ENCODE data around the gene SEMA3G. TPM values are rescaled to one million over a fixed set of nuclear protein-coding genes. Genes with fewer than 3 reads are reported as not detected.

Gene SEMA3G
- total RNA-seq, 1 experiment from 2014 or later, result 1.3 TPM

GRCh38 chr3:52479877-52480575 is 35.1 kb upstream of the SEMA3G start:
- no peaks in the 10 kb centered on the region for H4K20me1 ChIP-seq (ENCODE audit: insufficient read depth)

GRCh38 chr3:52479037-52479876 is 34.4 kb upstream of the SEMA3G start:
- H2AFZ ChIP-seq, result no peak overlapping the region
- intact Hi-C loops (cut with micrococcal nuclease; ENCODE audit: unreplicated experiment), result no loop called here
- no peaks in the 10 kb centered on the region for H3K9me3 ChIP-seq (ENCODE audit: insufficient read depth, low read depth)
- POLR2A ChIA-PET (ENCODE audit: unreplicated experiment), result no interaction called here
- CTCF ChIA-PET, result no interaction called here
- H3K9me2 ChIP-seq (ENCODE audit: insufficient read depth), result no peaks in the 10 kb centered on the region
- no peak overlapping the region for H3K27ac ChIP-seq
- no peak for DNase-seq
- no peaks in the 10 kb centered on the region for H3K27me3 ChIP-seq (ENCODE audit: insufficient read depth, low read depth)
- no peaks in the 10 kb centered on the region for H3K4me1 ChIP-seq (replicated peaks; ENCODE audit: insufficient read depth)
- H4K20me1 ChIP-seq (ENCODE audit: insufficient read depth), result no peaks in the 10 kb centered on the region
- H3K4me2 ChIP-seq, result no peak overlapping the region
- TF ChIP-seq CTCF (conservative IDR thresholded peaks at IDR 0.05) (no peak), EZH2 (IDR thresholded peaks at IDR 0.05; ENCODE audit: low read depth) (no peak)
- H3K36me3 ChIP-seq (ENCODE audit: low read depth), result no peaks in the 10 kb centered on the region
- no TSS peak for BruUV-seq (replicated peaks)
- H3F3A ChIP-seq (ENCODE audit: insufficient read depth, low read depth), result no peaks in the 10 kb centered on the region
- H3K4me3 ChIP-seq, result no peak overlapping the region
- no peaks in the 10 kb centered on the region for H3K79me2 ChIP-seq (ENCODE audit: low read depth)

More at GRCh38 chr3:52479877-52480575, 35.1 kb upstream of the SEMA3G start:
- DNase-seq, result no peak
- Histone ChIP-seq H3K4me1 (replicated peaks; ENCODE audit: insufficient read depth) (no peaks in the 10 kb centered on the region), H3F3A (ENCODE audit: insufficient read depth, low read depth) (no peaks in the 10 kb centered on the region), H3K27me3 (ENCODE audit: insufficient read depth, low read depth) (no peaks in the 10 kb centered on the region), H3K4me3 (no peak overlapping the region), H3K79me2 (ENCODE audit: low read depth) (no peaks in the 10 kb centered on the region), H3K9me2 (ENCODE audit: insufficient read depth) (no peaks in the 10 kb centered on the region), H3K36me3 (ENCODE audit: low read depth) (no peaks in the 10 kb centered on the region), H3K4me2 (no peak overlapping the region), H3K27ac (no peak overlapping the region), H2AFZ (no peak overlapping the region), H3K9me3 (ENCODE audit: insufficient read depth, low read depth) (no peaks in the 10 kb centered on the region)
- TF ChIP-seq CTCF (conservative IDR thresholded peaks at IDR 0.05), result no peak
- no peak for TF ChIP-seq EZH2 (IDR thresholded peaks at IDR 0.05; ENCODE audit: low read depth)
- ChIA-PET CTCF (no interaction called here), POLR2A (ENCODE audit: unreplicated experiment) (no interaction called here)
- no TSS peak for BruUV-seq (replicated peaks)
- intact Hi-C loops (cut with micrococcal nuclease; ENCODE audit: unreplicated experiment), result no loop called here

GRCh38 chr3:52477796-52478095 is 32.8 kb upstream of the SEMA3G start:
- intact Hi-C loops (cut with micrococcal nuclease; ENCODE audit: unreplicated experiment), result no loop called here
- ChIA-PET CTCF (no interaction called here), POLR2A (ENCODE audit: unreplicated experiment) (no interaction called here)
- no peak overlapping the region for H3K4me3 ChIP-seq
- H3K27ac ChIP-seq, result no peak overlapping the region
- H3F3A ChIP-seq (ENCODE audit: insufficient read depth, low read depth), result no peaks in the 10 kb centered on the region
- DNase-seq, result no peak
- no peaks in the 10 kb centered on the region for H3K9me3 ChIP-seq (ENCODE audit: insufficient read depth, low read depth)
- H3K9me2 ChIP-seq (ENCODE audit: insufficient read depth), result no peaks in the 10 kb centered on the region
- no peaks in the 10 kb centered on the region for H3K4me1 ChIP-seq (replicated peaks; ENCODE audit: insufficient read depth)
- no peak overlapping the region for H3K4me2 ChIP-seq
- no peaks in the 10 kb centered on the region for H4K20me1 ChIP-seq (ENCODE audit: insufficient read depth)
- no peak overlapping the region for H2AFZ ChIP-seq
- no peaks in the 10 kb centered on the region for H3K27me3 ChIP-seq (ENCODE audit: insufficient read depth, low read depth)
- BruUV-seq (replicated peaks), result no TSS peak
- H3K79me2 ChIP-seq (ENCODE audit: low read depth), result no peaks in the 10 kb centered on the region
- no peaks in the 10 kb centered on the region for H3K36me3 ChIP-seq (ENCODE audit: low read depth)
- TF ChIP-seq CTCF (conservative IDR thresholded peaks at IDR 0.05), result no peak
- TF ChIP-seq EZH2 (IDR thresholded peaks at IDR 0.05; ENCODE audit: low read depth), result no peak
